H9 (cell line): ENCODE measurements around the gene PPM1H. TPM values are rescaled to one million over a fixed set of nuclear protein-coding genes. Genes with fewer than 3 reads are reported as not detected.

Experiments used
- DNase-seq: peaks from one replicate; pipeline ENCODE4 v3.0.0-alpha.2; 2017
- H2AFZ ChIP-seq: one replicate; pipeline ENCODE4 v1.6.1; 2013; ENCODE audit warnings: mild to moderate bottlenecking, low read length, control low read depth, moderate library complexity
- H2AK5ac ChIP-seq: 2 replicates; pipeline ENCODE4 v1.6.1; 2013; ENCODE audit warnings: low read length, control low read depth, mixed read lengths; ENCODE audit not compliant: insufficient read length
- H2BK120ac ChIP-seq: one replicate; pipeline ENCODE4 v1.6.1; 2013; ENCODE audit warnings: low read depth, mild to moderate bottlenecking, low read length, control low read depth, inconsistent platforms; ENCODE audit not compliant: poor library complexity, severe bottlenecking
- H2BK12ac ChIP-seq: 2 replicates; pipeline ENCODE4 v1.6.1; 2013; ENCODE audit warnings: low read length, control low read depth, mixed read lengths, low read depth; ENCODE audit not compliant: insufficient read length
- H2BK15ac ChIP-seq: 2 replicates; pipeline ENCODE4 v1.6.1; 2013; ENCODE audit warnings: low read depth, low read length, control low read depth
- H2BK20ac ChIP-seq: one replicate; pipeline ENCODE4 v1.6.1; 2013; ENCODE audit warnings: low read depth, mild to moderate bottlenecking, low read length, control low read depth, inconsistent platforms; ENCODE audit not compliant: poor library complexity, severe bottlenecking
- H2BK5ac ChIP-seq: 2 replicates; pipeline ENCODE4 v1.6.1; 2013; ENCODE audit warnings: low read length, control low read depth, mixed read lengths; ENCODE audit not compliant: insufficient read length
- H3K14ac ChIP-seq: 2 replicates; pipeline ENCODE4 v1.6.1; 2013; ENCODE audit warnings: low read length, control low read depth; ENCODE audit not compliant: insufficient read depth
- H3K18ac ChIP-seq: 2 replicates; pipeline ENCODE4 v1.6.1; 2013; ENCODE audit warnings: low read depth, mild to moderate bottlenecking, mixed read lengths, low read length, control low read depth; ENCODE audit not compliant: insufficient read length
- H3K23ac ChIP-seq: 2 replicates; pipeline ENCODE4 v1.6.1; 2013; ENCODE audit warnings: low read length, control low read depth, mixed read lengths, low read depth; ENCODE audit not compliant: insufficient read length
- H3K23me2 ChIP-seq: 2 replicates; pipeline ENCODE4 v1.6.1; 2013; ENCODE audit warnings: low read depth, mild to moderate bottlenecking, mixed read lengths, low read length, control low read depth; ENCODE audit not compliant: insufficient read length, poor library complexity, severe bottlenecking
- H3K27ac ChIP-seq: 2 replicates; pipeline ENCODE4 v1.5.1; 2013; ENCODE audit warnings: low read length, control low read depth, mixed read lengths, low read depth; ENCODE audit not compliant: insufficient read length
- H3K27me3 ChIP-seq: 2 replicates; pipeline ENCODE4 v1.6.1; 2013; ENCODE audit warnings: low read length, control low read depth, inconsistent platforms; ENCODE audit not compliant: insufficient read depth
- H3K4ac ChIP-seq: 2 replicates; pipeline ENCODE4 v1.6.1; 2013; ENCODE audit warnings: low read depth, mild to moderate bottlenecking, control low read depth, inconsistent platforms, low read length, moderate library complexity
- H3K4me1 ChIP-seq: 2 replicates; pipeline ENCODE4 v1.6.1; 2013; ENCODE audit warnings: low read length, control low read depth, inconsistent platforms; ENCODE audit not compliant: insufficient read depth
- H3K4me2 ChIP-seq: 2 replicates; pipeline ENCODE4 v1.6.1; 2013; ENCODE audit warnings: low read length, control low read depth, mixed read lengths; ENCODE audit not compliant: insufficient read length, insufficient read depth
- H3K56ac ChIP-seq: 2 replicates; pipeline ENCODE4 v1.6.1; 2013; ENCODE audit warnings: low read depth, mild to moderate bottlenecking, mixed read lengths, low read length, control low read depth; ENCODE audit not compliant: insufficient read length
- H3K79me1 ChIP-seq: 2 replicates; pipeline ENCODE4 v1.6.1; 2013; ENCODE audit warnings: low read depth, mild to moderate bottlenecking, moderate library complexity, low read length, control low read depth, inconsistent platforms; ENCODE audit not compliant: insufficient read depth, poor library complexity, severe bottlenecking
- H3K79me2 ChIP-seq: 2 replicates; pipeline ENCODE4 v1.6.1; 2013; ENCODE audit warnings: low read length, control low read depth, inconsistent platforms; ENCODE audit not compliant: insufficient read depth
- H3K9ac ChIP-seq: 2 replicates; pipeline ENCODE4 v1.6.1; 2013; ENCODE audit warnings: low read length, control low read depth, mixed read lengths; ENCODE audit not compliant: insufficient read length; ENCODE audit errors: extremely low read depth
- H3K9me3 ChIP-seq: one replicate; pipeline ENCODE4 v1.6.1; 2013; ENCODE audit warnings: low read depth, low read length, inconsistent platforms; ENCODE audit not compliant: control insufficient read depth
- H3T11ph ChIP-seq: one replicate; pipeline ENCODE4 v1.6.1; 2013; ENCODE audit warnings: mild to moderate bottlenecking, low read length, control low read depth, inconsistent platforms
- H4K20me1 ChIP-seq: one replicate; pipeline ENCODE4 v1.6.1; 2013; ENCODE audit not compliant: control insufficient read depth, insufficient read length, insufficient read depth
- H4K5ac ChIP-seq: 2 replicates; pipeline ENCODE4 v1.6.1; 2013; ENCODE audit warnings: low read depth, mild to moderate bottlenecking, mixed read lengths, low read length, control low read depth; ENCODE audit not compliant: insufficient read length
- H4K8ac ChIP-seq: replicated peaks from 2 replicates; pipeline ENCODE4 v1.6.1; 2013; ENCODE audit warnings: low read length, control low read depth, mixed read lengths, low read depth; ENCODE audit not compliant: insufficient read length
- H4K91ac ChIP-seq: 2 replicates; pipeline ENCODE4 v1.6.1; 2013; ENCODE audit warnings: low read depth, mild to moderate bottlenecking, moderate library complexity, mixed read lengths, low read length, control low read depth; ENCODE audit not compliant: insufficient read length
- H3K27ac Mint-ChIP-seq, 3 experiments: 2 replicates in 2 of 3; 3 replicates in 1 of 3; pipeline ENCODE4 v1.8.0; 2020 to 2021; ENCODE audit warnings: mixed read lengths in 3 of 3, mild to moderate bottlenecking in 1 of 3, moderate library complexity in 1 of 3
- H3K27me3 Mint-ChIP-seq: 2 replicates; pipeline ENCODE4 v1.8.0; 2021; ENCODE audit warnings: low read depth, mild to moderate bottlenecking, moderate library complexity, mixed read lengths
- H3K36me3 Mint-ChIP-seq, 3 experiments: 2 replicates in 2 of 3; 3 replicates in 1 of 3; pipeline ENCODE4 v1.8.0; 2020 to 2021; ENCODE audit warnings: low read depth in 3 of 3, mixed read lengths in 3 of 3; ENCODE audit not compliant: insufficient read depth in 1 of 3
- H3K4me1 Mint-ChIP-seq, 2 experiments: 2 replicates each; pipeline ENCODE4 v1.8.0; 2020; ENCODE audit warnings: mixed read lengths in 2 of 2
- H3K4me3 Mint-ChIP-seq, 2 experiments: 2 replicates in 1 of 2; 3 replicates in 1 of 2; pipeline ENCODE4 v1.8.0; 2020 to 2021; ENCODE audit warnings: mild to moderate bottlenecking in 2 of 2, mixed read lengths in 2 of 2, moderate library complexity in 1 of 2
- H3K9me3 Mint-ChIP-seq, 2 experiments: 2 replicates in 1 of 2; 3 replicates in 1 of 2; pipeline ENCODE4 v1.8.0; 2020; ENCODE audit warnings: mild to moderate bottlenecking in 2 of 2, mixed read lengths in 2 of 2, moderate library complexity in 1 of 2
- WGBS: extraction: QIAGEN DNeasy Blood & Tissue Kit; methylation state at CpG from one replicate; pipeline ENCODE4 v1.1.7; 2013; ENCODE audit warnings: missing lambda C conversion rate, low lambda C conversion rate, mixed read lengths; ENCODE audit not compliant: insufficient read length; ENCODE audit errors: extremely low coverage; 5-methylcytosine and 5-hydroxymethylcytosine counted together
- total RNA-seq: library from RNA; stranded (reverse); gene quantifications from 2 replicates; pipeline ENCODE4 v1.2.1, GENCODE V29; 2021
- TF ChIP-seq, protein P1 (sequence below): fragments of 200-600 bp; sonication (generic); conservative IDR thresholded peaks from 3 replicates; pipeline ENCODE4 v1.8.0; 2021; ENCODE audit warnings: antibody characterized with exemption, mild to moderate bottlenecking

PPM1H gene
- total RNA-seq, 1 experiment from 2014 or later, result 22.1 TPM

GRCh38 chr12:62854024-62854423, 80.9 kb downstream of the PPM1H start:
- Histone ChIP-seq H3K18ac (no peak overlapping the region), H2AFZ (no peak overlapping the region), H4K91ac (no peak overlapping the region), H4K20me1 (no peaks in the 10 kb centered on the region), H2BK15ac (no peak overlapping the region), H2BK120ac (no peak overlapping the region), H3K27me3 (no peaks in the 10 kb centered on the region), H2BK12ac (no peak overlapping the region), H2BK5ac (no peak overlapping the region), H3K23me2 (no peaks in the 10 kb centered on the region), H3T11ph (no peak overlapping the region), H3K14ac (no peak overlapping the region), H3K9me3 (no peaks in the 10 kb centered on the region), H3K23ac (no peak overlapping the region), H3K9ac (no peak overlapping the region), H3K27ac (no peak overlapping the region), H4K5ac (no peak overlapping the region), H3K4ac (no peak overlapping the region), H3K56ac (no peak overlapping the region), H2AK5ac (no peak overlapping the region), H4K8ac (no peak overlapping the region), H2BK20ac (no peak overlapping the region), H3K4me2 (no peak overlapping the region), H3K79me1 (peaks cover 2% of the 10 kb centered on the region), H3K79me2 (peaks cover 2% of the 10 kb centered on the region; the same call in 1 of the 2 replicates), H3K4me1 (peaks cover 11% of the 10 kb centered on the region; the same call in 1 of the 2 replicates)
- H3K27ac Mint-ChIP-seq, result no peak overlapping the region; a peak in 1 of 7 replicates
- peaks cover 12 to 13% of the 10 kb centered on the region in 2 experiments for H3K4me1 Mint-ChIP-seq
- no peaks in the 10 kb centered on the region for H3K9me3 Mint-ChIP-seq
- H3K27me3 Mint-ChIP-seq, result no peaks in the 10 kb centered on the region
- H3K4me3 Mint-ChIP-seq, result no peak overlapping the region
- H3K36me3 Mint-ChIP-seq, result no peaks in the 10 kb centered on the region
- TF ChIP-seq, protein P1, sequence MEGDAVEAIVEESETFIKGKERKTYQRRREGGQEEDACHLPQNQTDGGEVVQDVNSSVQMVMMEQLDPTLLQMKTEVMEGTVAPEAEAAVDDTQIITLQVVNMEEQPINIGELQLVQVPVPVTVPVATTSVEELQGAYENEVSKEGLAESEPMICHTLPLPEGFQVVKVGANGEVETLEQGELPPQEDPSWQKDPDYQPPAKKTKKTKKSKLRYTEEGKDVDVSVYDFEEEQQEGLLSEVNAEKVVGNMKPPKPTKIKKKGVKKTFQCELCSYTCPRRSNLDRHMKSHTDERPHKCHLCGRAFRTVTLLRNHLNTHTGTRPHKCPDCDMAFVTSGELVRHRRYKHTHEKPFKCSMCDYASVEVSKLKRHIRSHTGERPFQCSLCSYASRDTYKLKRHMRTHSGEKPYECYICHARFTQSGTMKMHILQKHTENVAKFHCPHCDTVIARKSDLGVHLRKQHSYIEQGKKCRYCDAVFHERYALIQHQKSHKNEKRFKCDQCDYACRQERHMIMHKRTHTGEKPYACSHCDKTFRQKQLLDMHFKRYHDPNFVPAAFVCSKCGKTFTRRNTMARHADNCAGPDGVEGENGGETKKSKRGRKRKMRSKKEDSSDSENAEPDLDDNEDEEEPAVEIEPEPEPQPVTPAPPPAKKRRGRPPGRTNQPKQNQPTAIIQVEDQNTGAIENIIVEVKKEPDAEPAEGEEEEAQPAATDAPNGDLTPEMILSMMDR, result no peak
- no CpG with 5 or more reads among the region's 4 CpGs for WGBS
- DNase-seq, result no peak
